ENCODE data around the gene SOD1.

SOD1 gene

DNA sequence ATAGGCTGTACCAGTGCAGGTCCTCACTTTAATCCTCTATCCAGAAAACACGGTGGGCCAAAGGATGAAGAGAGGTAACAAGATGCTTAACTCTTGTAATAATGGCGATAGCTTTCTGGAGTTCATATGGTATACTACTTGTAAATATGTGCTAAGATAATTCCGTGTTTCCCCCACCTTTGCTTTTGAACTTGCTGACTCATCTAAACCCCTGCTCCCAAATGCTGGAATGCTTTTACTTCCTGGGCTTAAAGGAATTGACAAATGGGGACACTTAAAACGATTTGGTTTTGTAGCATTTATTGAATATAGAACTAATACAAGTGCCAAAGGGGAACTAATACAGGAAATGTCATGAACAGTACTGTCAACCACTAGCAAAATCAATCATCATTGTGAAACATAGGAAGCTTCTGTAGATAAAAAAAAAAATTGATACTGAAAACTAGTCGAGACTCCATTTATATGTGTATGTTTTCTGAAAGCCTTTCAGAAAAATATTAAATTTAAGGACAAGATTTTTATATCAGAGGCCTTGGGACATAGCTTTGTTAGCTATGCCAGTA is 7.0 kb downstream of the SOD1 start:
- no peak overlapping the region for H3K9ac ChIP-seq (ENCODE audit: low read depth in 1 of 2, low read length in 2 of 2)

DNA sequence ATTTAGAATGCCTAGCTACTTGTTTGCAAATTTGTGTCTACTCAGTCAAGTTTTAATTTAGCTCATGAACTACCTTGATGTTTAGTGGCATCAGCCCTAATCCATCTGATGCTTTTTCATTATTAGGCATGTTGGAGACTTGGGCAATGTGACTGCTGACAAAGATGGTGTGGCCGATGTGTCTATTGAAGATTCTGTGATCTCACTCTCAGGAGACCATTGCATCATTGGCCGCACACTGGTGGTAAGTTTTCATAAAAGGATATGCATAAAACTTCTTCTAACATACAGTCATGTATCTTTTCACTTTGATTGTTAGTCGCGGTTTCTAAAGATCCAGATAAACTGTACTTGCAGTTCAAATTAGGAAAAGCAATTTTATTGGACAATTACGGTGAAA is 7.6 kb downstream of the SOD1 start:
- Histone ChIP-seq H3K4me1 (ENCODE audit: control insufficient read depth in 2 of 2, insufficient read depth in 2 of 2, low read length in 2 of 2) (peaks cover 0 to 2% of the 10 kb centered on the region in 2 donors), H3K36me3 (ENCODE audit: control insufficient read depth in 2 of 2, insufficient read depth in 2 of 2, low read length in 2 of 2) (peaks cover 44 to 50% of the 10 kb centered on the region in 2 donors), H3K27ac (ENCODE audit: low read depth in 2 of 2, low read length in 2 of 2) (no peak overlapping the region), H3K4me3 (ENCODE audit: low read length in 2 of 2) (no peak overlapping the region), H3K9ac (ENCODE audit: low read depth in 1 of 2, low read length in 2 of 2) (no peak overlapping the region), H3K27me3 (ENCODE audit: control insufficient read depth in 2 of 2, insufficient read depth in 2 of 2, low read length in 2 of 2) (no peaks in the 10 kb centered on the region), H3K9me3 (ENCODE audit: control insufficient read depth in 2 of 2, low read length in 2 of 2) (no peaks in the 10 kb centered on the region)

More for the DNA sequence above, 7.0 kb downstream of the SOD1 start:
- H3K36me3 ChIP-seq (ENCODE audit: control insufficient read depth in 2 of 2, insufficient read depth in 2 of 2, low read length in 2 of 2): peaks cover 39 to 48% of the 10 kb centered on the region in 2 donors
- H3K27me3 ChIP-seq (ENCODE audit: control insufficient read depth in 2 of 2, insufficient read depth in 2 of 2, low read length in 2 of 2): no peaks in the 10 kb centered on the region
- no peak overlapping the region for H3K4me3 ChIP-seq (ENCODE audit: low read length in 2 of 2)
- H3K9me3 ChIP-seq (ENCODE audit: control insufficient read depth in 2 of 2, low read length in 2 of 2): no peaks in the 10 kb centered on the region
- peaks cover 0 to 5% of the 10 kb centered on the region in 2 donors for H3K4me1 ChIP-seq (ENCODE audit: control insufficient read depth in 2 of 2, insufficient read depth in 2 of 2, low read length in 2 of 2)
- H3K27ac ChIP-seq (ENCODE audit: low read depth in 2 of 2, low read length in 2 of 2): no peak overlapping the region

DNA sequence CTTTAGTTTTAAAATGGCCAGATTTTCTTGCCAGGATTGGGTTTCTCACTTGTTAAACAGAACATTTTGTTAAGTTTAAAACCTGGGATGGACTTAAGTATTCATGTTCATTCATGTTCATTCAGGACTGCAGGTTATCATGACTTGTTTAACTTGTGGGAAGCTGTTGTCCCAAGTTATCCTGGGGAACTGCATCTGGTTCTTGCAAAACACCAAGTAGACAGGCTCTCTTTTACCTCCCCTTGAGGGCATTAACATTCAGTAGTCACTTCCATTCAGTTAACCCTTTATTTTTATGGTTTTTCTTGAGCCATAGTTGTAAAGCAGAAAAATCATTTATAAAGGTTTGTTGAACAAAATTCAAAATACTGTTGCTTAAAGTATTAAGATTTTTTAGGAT is 8.1 kb downstream of the SOD1 start:
- H3K4me1 ChIP-seq (ENCODE audit: control insufficient read depth in 2 of 2, insufficient read depth in 2 of 2, low read length in 2 of 2): no peaks in the 10 kb centered on the region
- H3K4me3 ChIP-seq (ENCODE audit: low read length in 2 of 2): no peak overlapping the region
- H3K9me3 ChIP-seq (ENCODE audit: control insufficient read depth in 2 of 2, low read length in 2 of 2): no peaks in the 10 kb centered on the region
- H3K27ac ChIP-seq (ENCODE audit: low read depth in 2 of 2, low read length in 2 of 2): no peak overlapping the region
- no peaks in the 10 kb centered on the region for H3K27me3 ChIP-seq (ENCODE audit: control insufficient read depth in 2 of 2, insufficient read depth in 2 of 2, low read length in 2 of 2)
- H3K36me3 ChIP-seq (ENCODE audit: control insufficient read depth in 2 of 2, insufficient read depth in 2 of 2, low read length in 2 of 2): peaks cover 42 to 50% of the 10 kb centered on the region in 2 donors
- no peak overlapping the region for H3K9ac ChIP-seq (ENCODE audit: low read depth in 1 of 2, low read length in 2 of 2)

DNA sequence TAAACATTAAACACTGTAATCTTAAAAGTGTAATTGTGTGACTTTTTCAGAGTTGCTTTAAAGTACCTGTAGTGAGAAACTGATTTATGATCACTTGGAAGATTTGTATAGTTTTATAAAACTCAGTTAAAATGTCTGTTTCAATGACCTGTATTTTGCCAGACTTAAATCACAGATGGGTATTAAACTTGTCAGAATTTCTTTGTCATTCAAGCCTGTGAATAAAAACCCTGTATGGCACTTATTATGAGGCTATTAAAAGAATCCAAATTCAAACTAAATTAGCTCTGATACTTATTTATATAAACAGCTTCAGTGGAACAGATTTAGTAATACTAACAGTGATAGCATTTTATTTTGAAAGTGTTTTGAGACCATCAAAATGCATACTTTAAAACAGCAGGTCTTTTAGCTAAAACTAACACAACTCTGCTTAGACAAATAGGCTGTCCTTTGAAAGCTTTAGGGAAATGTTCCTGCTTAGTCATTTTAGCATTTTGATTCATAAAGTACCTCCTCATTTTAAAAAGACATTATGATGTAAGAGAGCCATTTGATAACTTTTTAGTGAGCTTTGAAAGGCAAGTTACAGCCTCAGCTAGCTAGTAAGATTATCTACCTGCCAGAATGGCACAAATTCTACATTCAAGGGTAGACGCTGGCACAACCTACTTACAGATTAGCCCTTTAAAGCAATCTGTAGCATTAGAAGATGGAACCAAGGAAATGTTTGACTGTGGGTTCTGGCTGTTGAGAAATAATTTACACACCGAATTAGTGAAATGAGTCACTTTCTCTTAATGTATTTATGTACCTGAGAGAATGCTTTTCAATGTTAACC is 9.4 kb downstream of the SOD1 start:
- Histone ChIP-seq H3K4me3 (ENCODE audit: low read length in 2 of 2) (no peak overlapping the region), H3K4me1 (ENCODE audit: control insufficient read depth in 2 of 2, insufficient read depth in 2 of 2, low read length in 2 of 2) (no peaks in the 10 kb centered on the region), H3K9me3 (ENCODE audit: control insufficient read depth in 2 of 2, low read length in 2 of 2) (no peaks in the 10 kb centered on the region), H3K9ac (ENCODE audit: low read depth in 1 of 2, low read length in 2 of 2) (no peak overlapping the region), H3K27me3 (ENCODE audit: control insufficient read depth in 2 of 2, insufficient read depth in 2 of 2, low read length in 2 of 2) (no peaks in the 10 kb centered on the region), H3K27ac (ENCODE audit: low read depth in 2 of 2, low read length in 2 of 2) (no peak overlapping the region), H3K36me3 (ENCODE audit: control insufficient read depth in 2 of 2, insufficient read depth in 2 of 2, low read length in 2 of 2) (peaks cover 39 to 46% of the 10 kb centered on the region in 2 donors)

DNA sequence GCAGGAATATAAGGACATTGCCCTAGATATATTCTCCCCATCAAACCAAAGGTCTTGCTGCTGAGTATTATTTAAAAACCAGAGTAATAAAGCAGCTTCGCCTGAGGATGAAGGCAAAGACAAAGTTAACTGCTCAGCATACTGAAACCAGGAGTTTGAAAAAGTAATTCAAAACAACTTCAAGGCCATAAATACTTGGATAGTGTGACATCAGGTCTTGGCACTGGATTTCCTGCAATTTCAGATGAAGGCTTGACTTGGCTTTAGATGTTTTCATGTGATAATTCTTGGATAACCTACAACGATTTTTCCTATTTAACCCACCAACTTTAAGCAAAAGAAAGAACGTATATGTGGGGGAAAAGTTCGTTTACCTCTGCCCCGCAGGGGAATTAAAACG is 10.6 kb downstream of the SOD1 start:
- H3K4me3 ChIP-seq (ENCODE audit: low read length in 2 of 2): no peak overlapping the region
- no peak overlapping the region for H3K9ac ChIP-seq (ENCODE audit: low read depth in 1 of 2, low read length in 2 of 2)
- peaks cover 35 to 41% of the 10 kb centered on the region in 2 donors for H3K36me3 ChIP-seq (ENCODE audit: control insufficient read depth in 2 of 2, insufficient read depth in 2 of 2, low read length in 2 of 2)
- no peaks in the 10 kb centered on the region for H3K27me3 ChIP-seq (ENCODE audit: control insufficient read depth in 2 of 2, insufficient read depth in 2 of 2, low read length in 2 of 2)
- no peak overlapping the region for H3K27ac ChIP-seq (ENCODE audit: low read depth in 2 of 2, low read length in 2 of 2)
- H3K4me1 ChIP-seq (ENCODE audit: control insufficient read depth in 2 of 2, insufficient read depth in 2 of 2, low read length in 2 of 2): no peaks in the 10 kb centered on the region
- no peaks in the 10 kb centered on the region for H3K9me3 ChIP-seq (ENCODE audit: control insufficient read depth in 2 of 2, low read length in 2 of 2)

DNA sequence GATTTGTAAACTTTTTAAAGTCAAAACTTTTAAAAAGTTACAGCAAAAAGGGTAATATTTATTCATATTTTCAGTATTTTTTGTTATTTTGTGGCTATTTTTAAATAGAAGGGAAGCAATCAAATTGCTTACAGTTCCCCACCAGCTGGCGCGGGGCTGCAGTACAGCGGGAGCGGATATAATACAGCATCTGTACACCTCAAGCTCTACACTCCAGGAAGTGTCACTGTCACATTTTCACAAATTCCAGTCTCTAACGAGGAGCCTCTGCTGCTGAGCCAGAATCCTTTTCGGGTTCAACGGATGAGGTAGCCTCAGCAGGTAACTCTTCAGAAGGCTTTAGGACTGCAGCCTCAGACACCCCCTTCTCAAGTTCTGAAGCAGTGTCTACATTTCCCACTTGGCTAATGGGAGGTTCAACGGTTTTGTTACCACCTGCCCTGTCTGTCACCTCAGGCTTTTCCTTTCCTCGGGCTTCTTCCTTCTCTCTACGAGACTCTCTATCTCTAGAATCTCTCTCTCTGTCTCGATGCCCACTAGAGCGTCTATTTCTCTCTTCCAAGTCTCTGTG is 11.7 kb downstream of the SOD1 start:
- no peak overlapping the region for H3K9ac ChIP-seq (ENCODE audit: low read depth in 1 of 2, low read length in 2 of 2)
- no peaks in the 10 kb centered on the region for H3K4me1 ChIP-seq (ENCODE audit: control insufficient read depth in 2 of 2, insufficient read depth in 2 of 2, low read length in 2 of 2)
- H3K27me3 ChIP-seq (ENCODE audit: control insufficient read depth in 2 of 2, insufficient read depth in 2 of 2, low read length in 2 of 2): no peaks in the 10 kb centered on the region
- no peak overlapping the region for H3K27ac ChIP-seq (ENCODE audit: low read depth in 2 of 2, low read length in 2 of 2)
- no peaks in the 10 kb centered on the region for H3K9me3 ChIP-seq (ENCODE audit: control insufficient read depth in 2 of 2, low read length in 2 of 2)
- H3K36me3 ChIP-seq (ENCODE audit: control insufficient read depth in 2 of 2, insufficient read depth in 2 of 2, low read length in 2 of 2): peaks cover 31 to 41% of the 10 kb centered on the region in 2 donors
- H3K4me3 ChIP-seq (ENCODE audit: low read length in 2 of 2): no peak overlapping the region

DNA sequence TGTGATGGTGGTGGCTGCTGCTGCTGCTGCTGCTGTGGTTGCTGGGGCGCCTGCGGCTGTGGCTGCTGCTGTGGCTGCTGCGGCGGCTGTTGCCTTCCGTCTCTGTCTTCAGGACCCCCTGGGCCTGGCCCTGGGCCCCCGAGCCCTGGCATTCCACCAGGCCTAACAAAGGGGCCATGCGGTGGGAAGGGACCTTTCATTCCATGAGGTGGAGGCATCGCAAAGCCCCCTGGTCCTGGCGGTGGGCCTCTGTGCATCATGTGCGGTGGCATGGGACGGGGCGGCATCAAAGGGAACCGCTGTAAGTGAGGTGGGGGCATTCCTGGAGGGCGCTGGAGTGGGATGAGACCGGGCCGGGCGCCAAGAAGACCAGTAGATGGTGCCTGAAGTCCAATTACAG is 12.4 kb downstream of the SOD1 start:
- Histone ChIP-seq H3K4me3 (ENCODE audit: low read length in 2 of 2) (no peak overlapping the region), H3K4me1 (ENCODE audit: control insufficient read depth in 2 of 2, insufficient read depth in 2 of 2, low read length in 2 of 2) (no peaks in the 10 kb centered on the region), H3K36me3 (ENCODE audit: control insufficient read depth in 2 of 2, insufficient read depth in 2 of 2, low read length in 2 of 2) (peaks cover 31 to 35% of the 10 kb centered on the region in 2 donors), H3K27ac (ENCODE audit: low read depth in 2 of 2, low read length in 2 of 2) (no peak overlapping the region), H3K9me3 (ENCODE audit: control insufficient read depth in 2 of 2, low read length in 2 of 2) (no peaks in the 10 kb centered on the region), H3K9ac (ENCODE audit: low read depth in 1 of 2, low read length in 2 of 2) (no peak overlapping the region), H3K27me3 (ENCODE audit: control insufficient read depth in 2 of 2, insufficient read depth in 2 of 2, low read length in 2 of 2) (no peaks in the 10 kb centered on the region)

DNA sequence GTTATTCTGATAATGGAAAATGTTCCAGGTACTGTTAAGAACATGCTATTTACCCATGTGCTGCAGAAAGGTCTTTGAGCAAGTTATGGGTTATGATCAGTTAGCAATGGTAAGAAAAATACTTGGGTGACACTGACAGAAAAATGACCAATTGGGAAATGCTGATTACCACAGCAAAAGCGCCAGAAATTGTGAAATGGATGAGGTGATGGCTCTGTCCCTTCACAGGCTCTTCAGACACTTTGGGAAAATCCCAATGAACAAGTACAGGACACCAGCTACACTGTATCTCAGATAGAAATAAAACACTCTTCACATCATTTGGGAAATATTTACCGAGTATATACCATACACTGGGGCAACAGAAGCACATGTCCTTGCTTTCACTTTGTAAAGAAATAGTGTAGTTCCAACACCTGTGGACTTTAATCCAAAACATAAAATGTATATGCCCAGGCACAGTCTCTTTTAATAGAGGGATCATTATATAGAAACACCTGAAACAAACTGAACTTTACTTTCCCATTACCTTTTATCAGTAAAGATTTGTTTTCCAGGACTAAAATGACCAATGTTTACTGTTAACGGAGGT is 13.9 kb downstream of the SOD1 start:
- H3K4me1 ChIP-seq (ENCODE audit: control insufficient read depth in 2 of 2, insufficient read depth in 2 of 2, low read length in 2 of 2): no peaks in the 10 kb centered on the region
- H3K36me3 ChIP-seq (ENCODE audit: control insufficient read depth in 2 of 2, insufficient read depth in 2 of 2, low read length in 2 of 2): peaks cover 18 to 21% of the 10 kb centered on the region in 2 donors
- no peak overlapping the region for H3K27ac ChIP-seq (ENCODE audit: low read depth in 2 of 2, low read length in 2 of 2)
- no peak overlapping the region for H3K9ac ChIP-seq (ENCODE audit: low read depth in 1 of 2, low read length in 2 of 2)
- no peaks in the 10 kb centered on the region for H3K27me3 ChIP-seq (ENCODE audit: control insufficient read depth in 2 of 2, insufficient read depth in 2 of 2, low read length in 2 of 2)
- no peak overlapping the region for H3K4me3 ChIP-seq (ENCODE audit: low read length in 2 of 2)
- no peaks in the 10 kb centered on the region for H3K9me3 ChIP-seq (ENCODE audit: control insufficient read depth in 2 of 2, low read length in 2 of 2)

DNA sequence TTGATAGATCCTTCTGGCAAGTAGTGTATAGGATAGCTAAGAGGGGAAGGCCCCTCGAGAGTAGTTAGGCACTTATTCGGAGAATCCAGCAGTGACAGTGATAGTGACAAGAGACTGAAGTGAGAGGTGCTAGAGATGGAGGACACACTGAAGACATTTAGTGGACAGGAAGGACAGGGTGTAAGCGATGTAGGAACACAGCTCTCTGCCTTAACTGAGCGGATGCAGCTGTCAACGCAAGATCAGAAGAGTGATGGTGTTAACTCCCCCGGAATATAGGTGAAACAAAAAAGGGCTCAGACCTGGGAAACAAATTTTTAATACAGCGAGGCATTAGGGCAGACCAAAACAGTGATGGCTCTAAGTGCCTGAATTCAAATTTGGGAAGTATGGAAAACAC is 15.8 kb downstream of the SOD1 start:
- peaks cover 9 to 21% of the 10 kb centered on the region in 2 donors for H3K36me3 ChIP-seq (ENCODE audit: control insufficient read depth in 2 of 2, insufficient read depth in 2 of 2, low read length in 2 of 2)
- H3K27me3 ChIP-seq (ENCODE audit: control insufficient read depth in 2 of 2, insufficient read depth in 2 of 2, low read length in 2 of 2): no peaks in the 10 kb centered on the region
- H3K9me3 ChIP-seq (ENCODE audit: control insufficient read depth in 2 of 2, low read length in 2 of 2): no peaks in the 10 kb centered on the region
- H3K9ac ChIP-seq (ENCODE audit: low read depth in 1 of 2, low read length in 2 of 2): no peak overlapping the region
- H3K4me3 ChIP-seq (ENCODE audit: low read length in 2 of 2): no peak overlapping the region
- no peak overlapping the region for H3K27ac ChIP-seq (ENCODE audit: low read depth in 2 of 2, low read length in 2 of 2)
- no peaks in the 10 kb centered on the region for H3K4me1 ChIP-seq (ENCODE audit: control insufficient read depth in 2 of 2, insufficient read depth in 2 of 2, low read length in 2 of 2)

DNA sequence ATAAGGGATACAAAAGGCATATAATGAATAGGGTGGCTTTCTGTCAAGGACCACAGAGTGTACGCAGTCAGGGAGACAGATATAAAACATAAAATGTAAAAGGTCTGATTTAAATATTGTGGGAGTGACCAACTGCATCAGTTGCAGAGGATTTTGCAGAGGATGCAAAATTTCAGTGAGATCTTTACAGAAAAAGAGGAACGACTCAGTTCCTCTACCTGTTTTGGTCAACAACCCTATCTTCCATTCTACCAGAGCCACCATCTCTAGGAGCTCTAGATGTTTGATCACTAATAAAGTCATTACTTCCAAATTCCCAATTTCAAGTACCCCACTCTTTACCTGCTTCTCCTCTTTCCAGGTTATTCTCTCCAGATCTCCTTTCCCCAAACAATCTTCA is 16.5 kb downstream of the SOD1 start:
- Histone ChIP-seq H3K27me3 (ENCODE audit: control insufficient read depth in 2 of 2, insufficient read depth in 2 of 2, low read length in 2 of 2) (no peaks in the 10 kb centered on the region), H3K9ac (ENCODE audit: low read depth in 1 of 2, low read length in 2 of 2) (no peak overlapping the region), H3K27ac (ENCODE audit: low read depth in 2 of 2, low read length in 2 of 2) (no peak overlapping the region), H3K4me3 (ENCODE audit: low read length in 2 of 2) (no peak overlapping the region), H3K36me3 (ENCODE audit: control insufficient read depth in 2 of 2, insufficient read depth in 2 of 2, low read length in 2 of 2) (peaks cover 12 to 15% of the 10 kb centered on the region in 2 donors), H3K4me1 (ENCODE audit: control insufficient read depth in 2 of 2, insufficient read depth in 2 of 2, low read length in 2 of 2) (no peaks in the 10 kb centered on the region), H3K9me3 (ENCODE audit: control insufficient read depth in 2 of 2, low read length in 2 of 2) (no peaks in the 10 kb centered on the region)
